ENCODE measurements around the gene THAP7.

DNA sequence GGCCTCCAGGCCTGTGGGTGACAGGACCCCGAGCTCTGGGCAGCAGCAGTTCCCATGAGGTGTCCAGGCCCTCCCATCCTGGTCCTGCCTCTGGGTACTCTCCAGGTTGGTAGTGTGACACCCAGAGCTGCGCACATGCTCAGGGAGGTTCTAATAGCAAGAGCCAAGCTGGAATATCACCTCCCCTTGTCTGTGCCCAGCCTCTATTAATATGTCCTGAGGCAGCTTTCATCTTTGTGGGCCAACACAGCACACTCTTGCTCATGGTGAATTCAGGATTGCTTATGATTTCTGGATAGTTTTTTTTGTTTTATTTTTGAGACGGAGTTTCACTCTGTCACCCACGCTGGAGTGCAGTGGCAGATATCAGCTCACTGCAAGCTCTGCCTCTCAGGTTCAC is 16.4 kb upstream of the THAP7 start:
- TF ChIP-seq, protein P1, sequence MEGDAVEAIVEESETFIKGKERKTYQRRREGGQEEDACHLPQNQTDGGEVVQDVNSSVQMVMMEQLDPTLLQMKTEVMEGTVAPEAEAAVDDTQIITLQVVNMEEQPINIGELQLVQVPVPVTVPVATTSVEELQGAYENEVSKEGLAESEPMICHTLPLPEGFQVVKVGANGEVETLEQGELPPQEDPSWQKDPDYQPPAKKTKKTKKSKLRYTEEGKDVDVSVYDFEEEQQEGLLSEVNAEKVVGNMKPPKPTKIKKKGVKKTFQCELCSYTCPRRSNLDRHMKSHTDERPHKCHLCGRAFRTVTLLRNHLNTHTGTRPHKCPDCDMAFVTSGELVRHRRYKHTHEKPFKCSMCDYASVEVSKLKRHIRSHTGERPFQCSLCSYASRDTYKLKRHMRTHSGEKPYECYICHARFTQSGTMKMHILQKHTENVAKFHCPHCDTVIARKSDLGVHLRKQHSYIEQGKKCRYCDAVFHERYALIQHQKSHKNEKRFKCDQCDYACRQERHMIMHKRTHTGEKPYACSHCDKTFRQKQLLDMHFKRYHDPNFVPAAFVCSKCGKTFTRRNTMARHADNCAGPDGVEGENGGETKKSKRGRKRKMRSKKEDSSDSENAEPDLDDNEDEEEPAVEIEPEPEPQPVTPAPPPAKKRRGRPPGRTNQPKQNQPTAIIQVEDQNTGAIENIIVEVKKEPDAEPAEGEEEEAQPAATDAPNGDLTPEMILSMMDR (IDR thresholded peaks at IDR 0.05), result no peak
- TF ChIP-seq POLR2A (IDR thresholded peaks at IDR 0.05), result no peak
- TF ChIP-seq EP300 (IDR thresholded peaks at IDR 0.05), result no peak
